Stimulated activated memory B cell treated with anti-CD40 and anti-IgM and Interleukin-4, amounts not matched to agents 10 μg/mL and 1 μg/mL and 100 μg/mL, for 72 hours (primary cell): Measurements from ENCODE around the gene TMSB4X.
"Not testable (repeated sequence)": the region's sequence is repeated elsewhere in the genome, so short reads cannot be mapped to it uniquely, and the experiment has no call there.

Experiments used
- ATAC-seq: fragments of 150-1000 bp; cut with Tn5 transposase; 2 replicates; pipeline ENCODE4 v1.10.0; 2021
- H3K27ac Mint-ChIP-seq: one replicate; pipeline ENCODE4 v1.8.0; 2022; ENCODE audit warnings: mild to moderate bottlenecking, mixed read lengths
- H3K27me3 Mint-ChIP-seq: one replicate; pipeline ENCODE4 v1.8.0; 2022; ENCODE audit warnings: mixed read lengths
- H3K36me3 Mint-ChIP-seq: one replicate; pipeline ENCODE4 v1.8.0; 2022; ENCODE audit warnings: mixed read lengths
- H3K4me1 Mint-ChIP-seq: one replicate; pipeline ENCODE4 v1.8.0; 2022; ENCODE audit warnings: mixed read lengths
- H3K4me3 Mint-ChIP-seq: one replicate; pipeline ENCODE4 v1.8.0; 2022; ENCODE audit warnings: mild to moderate bottlenecking, moderate library complexity, mixed read lengths
- H3K9me3 Mint-ChIP-seq: one replicate; pipeline ENCODE4 v1.8.0; 2022; ENCODE audit warnings: mixed read lengths

The TMSB4X gene

GRCh38 chrX:12978205-12979025, 3.5 kb downstream of the TMSB4X start:
- Mint-ChIP-seq H3K4me3 (peak overlapping the region; percentile 77), H3K4me1 (peaks cover 24% of the 10 kb centered on the region), H3K9me3 (no peaks in the 10 kb centered on the region), H3K27me3 (no peaks in the 10 kb centered on the region), H3K36me3 (peaks cover 28% of the 10 kb centered on the region), H3K27ac (peak overlapping the region; percentile 98)
- ATAC-seq = peak; percentile 80

- Mint-ChIP-seq H3K27me3 (no peaks in the 10 kb centered on the region), H3K27ac (peak overlapping the region; percentile 98), H3K4me3 (peak overlapping the region; percentile 77), H3K4me1 (peaks cover 28% of the 10 kb centered on the region), H3K36me3 (peaks cover 28% of the 10 kb centered on the region), H3K9me3 (no peaks in the 10 kb centered on the region)
- ATAC-seq = no peak
Measured at GRCh38 chrX:12979026-12979607, 4.2 kb downstream of the TMSB4X start.

GRCh38 chrX:12979616-12980015, 4.7 kb downstream of the TMSB4X start:
- no peaks in the 10 kb centered on the region for H3K27me3 Mint-ChIP-seq
- H3K27ac Mint-ChIP-seq = peak overlapping the region; percentile 98
- H3K4me3 Mint-ChIP-seq = peak overlapping the region; percentile 77
- H3K4me1 Mint-ChIP-seq = peaks cover 33% of the 10 kb centered on the region
- no peaks in the 10 kb centered on the region for H3K9me3 Mint-ChIP-seq
- ATAC-seq = no peak
- H3K36me3 Mint-ChIP-seq = peaks cover 28% of the 10 kb centered on the region

GRCh38 chrX:12980039-12980438, 5.1 kb downstream of the TMSB4X start:
- Mint-ChIP-seq H3K36me3 (peaks cover 26% of the 10 kb centered on the region), H3K27ac (peak overlapping the region; percentile 98), H3K4me1 (peaks cover 37% of the 10 kb centered on the region)
- H3K9me3 Mint-ChIP-seq, H3K4me3 Mint-ChIP-seq, ATAC-seq, H3K27me3 Mint-ChIP-seq: not testable (repeated sequence)

GRCh38 chrX:12981880-12982279, 7.0 kb downstream of the TMSB4X start:
- Mint-ChIP-seq H3K9me3 (no peaks in the 10 kb centered on the region), H3K27ac (peak overlapping the region; percentile 57), H3K4me3 (no peak overlapping the region), H3K36me3 (peaks cover 16% of the 10 kb centered on the region), H3K4me1 (peaks cover 52% of the 10 kb centered on the region), H3K27me3 (no peaks in the 10 kb centered on the region)
- ATAC-seq = no peak

GRCh38 chrX:12984603-12985319, 9.9 kb downstream of the TMSB4X start:
- H3K27me3 Mint-ChIP-seq = no peaks in the 10 kb centered on the region
- H3K4me1 Mint-ChIP-seq = peaks cover 43% of the 10 kb centered on the region
- peak overlapping the region; percentile 98 for H3K27ac Mint-ChIP-seq
- peak; percentile 90 for ATAC-seq
- peaks cover 6% of the 10 kb centered on the region for H3K36me3 Mint-ChIP-seq
- H3K9me3 Mint-ChIP-seq = no peaks in the 10 kb centered on the region
- H3K4me3 Mint-ChIP-seq = peak overlapping the region; percentile 56

GRCh38 chrX:12985331-12985730, 10.4 kb downstream of the TMSB4X start:
- no peak for ATAC-seq
- H3K4me1 Mint-ChIP-seq = peaks cover 43% of the 10 kb centered on the region
- H3K4me3 Mint-ChIP-seq = peak overlapping the region; percentile 55
- no peaks in the 10 kb centered on the region for H3K9me3 Mint-ChIP-seq
- H3K36me3 Mint-ChIP-seq = peaks cover 6% of the 10 kb centered on the region
- H3K27me3 Mint-ChIP-seq = no peaks in the 10 kb centered on the region
- peak overlapping the region; percentile 98 for H3K27ac Mint-ChIP-seq

- H3K27ac Mint-ChIP-seq = peak overlapping the region; percentile 98
- no peak for ATAC-seq
- H3K36me3 Mint-ChIP-seq = peaks cover 6% of the 10 kb centered on the region
- no peak overlapping the region for H3K4me3 Mint-ChIP-seq
- H3K27me3 Mint-ChIP-seq = no peaks in the 10 kb centered on the region
- peaks cover 43% of the 10 kb centered on the region for H3K4me1 Mint-ChIP-seq
- no peaks in the 10 kb centered on the region for H3K9me3 Mint-ChIP-seq
Measured at GRCh38 chrX:12986164-12986779, 11.4 kb downstream of the TMSB4X start.

GRCh38 chrX:12986886-12987285, 12.0 kb downstream of the TMSB4X start:
- no peaks in the 10 kb centered on the region for H3K27me3 Mint-ChIP-seq
- no peak overlapping the region for H3K4me3 Mint-ChIP-seq
- no peaks in the 10 kb centered on the region for H3K9me3 Mint-ChIP-seq
- peaks cover 44% of the 10 kb centered on the region for H3K4me1 Mint-ChIP-seq
- H3K36me3 Mint-ChIP-seq = peaks cover 10% of the 10 kb centered on the region
- no peak for ATAC-seq
- peak overlapping the region; percentile 98 for H3K27ac Mint-ChIP-seq

GRCh38 chrX:12987340-12987739, 12.4 kb downstream of the TMSB4X start:
- no peak for ATAC-seq
- H3K9me3 Mint-ChIP-seq = no peaks in the 10 kb centered on the region
- H3K27me3 Mint-ChIP-seq = no peaks in the 10 kb centered on the region
- H3K36me3 Mint-ChIP-seq = peaks cover 11% of the 10 kb centered on the region
- peaks cover 43% of the 10 kb centered on the region for H3K4me1 Mint-ChIP-seq
- H3K27ac Mint-ChIP-seq = peak overlapping the region; percentile 98
- H3K4me3 Mint-ChIP-seq = no peak overlapping the region

- Mint-ChIP-seq H3K9me3 (no peaks in the 10 kb centered on the region), H3K4me1 (peaks cover 43% of the 10 kb centered on the region), H3K36me3 (peaks cover 11% of the 10 kb centered on the region), H3K27ac (no peak overlapping the region), H3K4me3 (no peak overlapping the region), H3K27me3 (no peaks in the 10 kb centered on the region)
- ATAC-seq = no peak
Measured at GRCh38 chrX:12987900-12988594, 13.1 kb downstream of the TMSB4X start.

GRCh38 chrX:12988797-12989196, 13.9 kb downstream of the TMSB4X start:
- no peaks in the 10 kb centered on the region for H3K9me3 Mint-ChIP-seq
- peaks cover 11% of the 10 kb centered on the region for H3K36me3 Mint-ChIP-seq
- ATAC-seq = no peak
- H3K4me3 Mint-ChIP-seq = no peak overlapping the region
- no peak overlapping the region for H3K27ac Mint-ChIP-seq
- no peaks in the 10 kb centered on the region for H3K27me3 Mint-ChIP-seq
- peaks cover 36% of the 10 kb centered on the region for H3K4me1 Mint-ChIP-seq

- H3K27ac Mint-ChIP-seq = peak overlapping the region; percentile 59
- ATAC-seq = no peak
- H3K4me3 Mint-ChIP-seq = no peak overlapping the region
- peaks cover 29% of the 10 kb centered on the region for H3K4me1 Mint-ChIP-seq
- H3K36me3 Mint-ChIP-seq = peaks cover 11% of the 10 kb centered on the region
- no peaks in the 10 kb centered on the region for H3K9me3 Mint-ChIP-seq
- no peaks in the 10 kb centered on the region for H3K27me3 Mint-ChIP-seq
Measured at GRCh38 chrX:12989461-12989860, 14.6 kb downstream of the TMSB4X start.

- Mint-ChIP-seq H3K27ac (peak overlapping the region; percentile 66), H3K4me1 (peaks cover 11% of the 10 kb centered on the region)
- no peak for ATAC-seq
Measured at GRCh38 chrX:12991575-12991974, 16.7 kb downstream of the TMSB4X start.

More at GRCh38 chrX:12991575-12991974, 16.7 kb downstream of the TMSB4X start:
- no peaks in the 10 kb centered on the region for H3K9me3 Mint-ChIP-seq
- H3K36me3 Mint-ChIP-seq = peaks cover 5% of the 10 kb centered on the region
- no peak overlapping the region for H3K4me3 Mint-ChIP-seq
- no peaks in the 10 kb centered on the region for H3K27me3 Mint-ChIP-seq
